ENCODE results near the gene MAN2A2.

MAN2A2 gene

GRCh38 chr15:90970274-90970673 is 67.2 kb downstream of the MAN2A2 start:
- no peak for DNase-seq

- DNase-seq = no peak
Observed at GRCh38 chr15:90972133-90972532, 69.0 kb downstream of the MAN2A2 start.
